Small intestine (tissue), 7 donors: Measurements from ENCODE around the gene RARRES1. TPM values are rescaled to one million over a fixed set of nuclear protein-coding genes. Genes with fewer than 3 reads are reported as not detected.

ENCODE experiments used
- DNase-seq, 2 donors: peaks; one replicate each; pipeline versions ENCODE4 v3.0.0 to v3.0.0-alpha.2; 2013
- FAIRE-seq: peaks from 2 replicates; lab custom pipeline; 2012; peaks lifted over from hg19 to GRCh38; lab: Jason Lieb, UNC
- H3K27ac ChIP-seq, 3 donors: one replicate each; pipeline ENCODE4 v1.5.1; 2013; ENCODE audit warnings: low read length in 2 of 3, mild to moderate bottlenecking in 2 of 3, control low read depth in 1 of 3, inconsistent platforms in 1 of 3, low read depth in 1 of 3, moderate library complexity in 1 of 3
- H3K27me3 ChIP-seq, 3 donors: one replicate each; pipeline ENCODE4 v1.6.1; 2013; ENCODE audit warnings: low read length in 3 of 3, inconsistent platforms in 1 of 3; ENCODE audit not compliant: control insufficient read depth in 3 of 3, insufficient read depth in 3 of 3
- H3K36me3 ChIP-seq, 3 donors: one replicate each; pipeline ENCODE4 v1.6.1; 2013; ENCODE audit warnings: low read length in 3 of 3, inconsistent platforms in 1 of 3, low read depth in 1 of 3, mild to moderate bottlenecking in 1 of 3, moderate library complexity in 1 of 3; ENCODE audit not compliant: control insufficient read depth in 3 of 3, insufficient read depth in 2 of 3
- H3K4me1 ChIP-seq, 3 donors: one replicate each; pipeline ENCODE4 v1.6.1; 2013; ENCODE audit warnings: low read length in 2 of 3, inconsistent platforms in 1 of 3, low read depth in 1 of 3, mild to moderate bottlenecking in 1 of 3, moderate library complexity in 1 of 3; ENCODE audit not compliant: control insufficient read depth in 3 of 3, insufficient read depth in 2 of 3
- H3K4me3 ChIP-seq, 3 donors: one replicate each; pipeline ENCODE4 v1.5.1; 2013; ENCODE audit warnings: low read length in 3 of 3, control low read depth in 1 of 3, inconsistent platforms in 1 of 3, low read depth in 1 of 3, mild to moderate bottlenecking in 1 of 3, moderate library complexity in 1 of 3
- H3K9me3 ChIP-seq, 2 donors: one replicate each; pipeline ENCODE4 v1.6.1; 2013; ENCODE audit warnings: low read depth in 1 of 2, low read length in 1 of 2; ENCODE audit not compliant: control insufficient read depth in 2 of 2, insufficient read depth in 1 of 2
- WGBS, 3 donors: extraction: QIAGEN DNeasy Blood & Tissue Kit; methylation state at CpG; one replicate each; pipeline ENCODE4 v1.1.7; 2013; 5-methylcytosine and 5-hydroxymethylcytosine counted together
- polyA plus RNA-seq, 4 donors: library from polyadenylated mRNA; stranded (reverse) in 3 of 4; unstranded in 1 of 4; fragments of 200-250 nt in 3 of 4; fragments of 120-200 nt in 1 of 4; gene quantifications; one replicate each; pipeline versions ENCODE4 v1.2.1 to v1.2.3, GENCODE V29; 2013
- donor health status: healthy with polysubstance abuse.
- donor health status: control.
- donor health status: control.
- donor health status: Bipolar disorder and iron deficiency.
- donor health status: healthy.

RARRES1 gene
- polyA plus RNA-seq, 4 donors: 0.89 to 165 (median 16.9) TPM

- Histone ChIP-seq H3K4me3 (no peak overlapping the region), H3K4me1 (peaks cover 0 to 30% (median 7%) of the 10 kb centered on the region in 3 donors), H3K27ac (peak overlapping the region in 2 of 3 donors; percentile 30 to 36), H3K36me3 (no peaks in the 10 kb centered on the region), H3K9me3 (no peaks in the 10 kb centered on the region), H3K27me3 (no peaks in the 10 kb centered on the region)
- FAIRE-seq (no peak), DNase-seq (peak in 1 of 2 donors; percentile 11)
- WGBS, 3 donors: 88 to 90% (median 89%) methylated on average over 3 of the region's 3 CpGs
Measured at GRCh38 chr3:158775426-158776410, 43.5 kb upstream of the RARRES1 start.

- Histone ChIP-seq H3K4me1 (peaks cover 0 to 32% (median 7%) of the 10 kb centered on the region in 3 donors), H3K9me3 (no peaks in the 10 kb centered on the region), H3K27me3 (no peaks in the 10 kb centered on the region), H3K27ac (peak overlapping the region in 1 of 3 donors; percentile 53), H3K36me3 (no peaks in the 10 kb centered on the region), H3K4me3 (no peak overlapping the region)
- WGBS, 3 donors: 71 to 90% (median 80%) methylated on average over 2 of the region's 2 CpGs
- FAIRE-seq (no peak), DNase-seq (no peak)
Measured at GRCh38 chr3:158774965-158775364, 42.7 kb upstream of the RARRES1 start.

DNA sequence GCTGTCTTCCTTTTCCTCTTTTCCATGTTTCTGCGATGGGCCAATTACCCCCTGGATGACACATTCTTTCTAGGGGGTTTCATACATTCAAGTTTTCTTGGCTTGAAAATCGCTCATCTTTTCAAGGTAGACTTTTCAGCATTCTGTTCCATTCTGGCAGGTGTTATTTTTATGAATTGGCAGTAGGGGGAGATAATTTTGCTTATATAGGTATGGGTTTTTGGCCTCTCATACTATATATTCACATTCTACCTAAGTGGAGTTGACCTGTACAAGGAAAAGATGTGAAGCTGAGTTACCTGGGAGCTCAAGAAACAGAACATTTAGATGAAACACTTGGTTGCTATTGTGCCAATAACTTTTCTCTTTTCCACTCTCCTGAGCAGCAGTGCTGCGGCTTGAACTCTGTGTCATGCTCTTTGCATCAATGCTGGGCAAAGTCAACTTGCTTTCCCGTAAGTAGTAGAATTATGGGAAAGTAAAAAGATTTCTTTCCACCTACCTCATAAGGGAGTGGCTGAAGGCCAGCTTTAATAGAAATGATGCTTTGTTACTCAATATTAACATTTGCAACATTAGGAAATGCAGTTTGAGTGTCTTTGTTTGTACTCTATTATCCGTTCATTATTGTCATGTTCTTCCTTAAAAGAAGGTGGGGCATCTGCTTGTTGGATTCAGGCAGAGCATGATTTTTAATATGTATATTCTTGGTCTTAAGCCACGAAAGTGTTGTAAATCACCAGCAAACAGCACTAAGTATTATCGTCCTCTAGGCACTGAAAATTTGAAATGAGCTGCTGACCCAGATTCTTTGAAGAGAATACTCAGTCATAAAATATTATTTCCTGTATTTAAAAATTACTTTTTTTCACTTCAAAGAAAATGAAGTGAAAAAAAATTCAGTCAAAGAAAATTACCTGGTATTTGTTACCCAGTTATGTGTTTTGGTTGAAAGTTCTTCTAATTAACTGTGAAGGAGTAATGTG, 41.9 kb upstream of the RARRES1 start:
- DNase-seq: peak in 1 of 2 donors; percentile 65
- Histone ChIP-seq H3K4me1 (peaks cover 0 to 38% (median 7%) of the 10 kb centered on the region in 3 donors), H3K4me3 (no peak overlapping the region), H3K27me3 (no peaks in the 10 kb centered on the region), H3K27ac (peak overlapping the region in 1 of 3 donors; percentile 53), H3K9me3 (no peaks in the 10 kb centered on the region), H3K36me3 (no peaks in the 10 kb centered on the region)
- WGBS, 3 donors: 66 to 88% (median 85%) methylated on average over 7 of the region's 7 CpGs
- no peak for FAIRE-seq

- H3K4me1 ChIP-seq: peaks cover 0 to 47% (median 7%) of the 10 kb centered on the region in 3 donors
- no peaks in the 10 kb centered on the region for H3K36me3 ChIP-seq
- no peak overlapping the region for H3K4me3 ChIP-seq
- no peak overlapping the region for H3K27ac ChIP-seq
- no peak for FAIRE-seq
- no peaks in the 10 kb centered on the region for H3K27me3 ChIP-seq
- no peaks in the 10 kb centered on the region for H3K9me3 ChIP-seq
- no peak for DNase-seq
Measured at GRCh38 chr3:158773166-158773565, 40.9 kb upstream of the RARRES1 start.

- no peaks in the 10 kb centered on the region for H3K9me3 ChIP-seq
- FAIRE-seq: no peak
Measured at GRCh38 chr3:158771982-158772381, 39.7 kb upstream of the RARRES1 start.

DNA sequence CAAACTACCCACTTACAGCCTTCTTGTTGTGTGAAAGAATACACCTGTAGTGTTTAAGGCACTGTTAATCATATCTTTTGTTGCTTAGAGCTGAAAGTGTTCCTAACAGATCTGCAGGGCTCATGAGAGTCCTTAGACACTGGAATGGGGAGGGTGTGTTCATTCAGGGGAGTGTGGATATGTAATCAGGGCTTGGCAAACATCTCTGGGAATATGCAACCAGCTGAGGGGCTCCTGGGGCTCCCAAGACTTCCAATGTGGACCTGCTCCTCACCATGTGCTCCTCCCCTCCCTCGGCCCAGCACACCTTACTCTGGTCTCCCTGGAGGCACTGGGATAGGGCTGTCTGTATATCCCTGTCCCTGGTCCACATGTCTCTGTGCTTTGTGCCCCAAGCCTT, 39.3 kb upstream of the RARRES1 start:
- no peak for DNase-seq
- Histone ChIP-seq H3K27me3 (no peaks in the 10 kb centered on the region), H3K4me1 (peaks cover 0 to 43% (median 3%) of the 10 kb centered on the region in 3 donors), H3K4me3 (no peak overlapping the region), H3K27ac (no peak overlapping the region), H3K36me3 (no peaks in the 10 kb centered on the region), H3K9me3 (no peaks in the 10 kb centered on the region)
- no peak for FAIRE-seq
- 89 to 93% (median 90%) methylated on average over 1 of the region's 1 CpG for WGBS, 3 donors

More at GRCh38 chr3:158771982-158772381, 39.7 kb upstream of the RARRES1 start:
- Histone ChIP-seq H3K27ac (no peak overlapping the region), H3K27me3 (no peaks in the 10 kb centered on the region), H3K36me3 (no peaks in the 10 kb centered on the region), H3K4me3 (no peak overlapping the region), H3K4me1 (peaks cover 0 to 44% (median 3%) of the 10 kb centered on the region in 3 donors)
- DNase-seq: no peak
- 67 to 72% (median 70%) methylated on average over 3 of the region's 3 CpGs for WGBS, 3 donors

- DNase-seq (no peak), FAIRE-seq (no peak)
- no peaks in the 10 kb centered on the region for H3K36me3 ChIP-seq
- no peak overlapping the region for H3K4me3 ChIP-seq
- H3K27ac ChIP-seq: peak overlapping the region in 1 of 3 donors; percentile 81
- H3K9me3 ChIP-seq: no peaks in the 10 kb centered on the region
- H3K4me1 ChIP-seq: peaks cover 0 to 35% (median 2%) of the 10 kb centered on the region in 3 donors
- no peaks in the 10 kb centered on the region for H3K27me3 ChIP-seq
- 88 to 91% (median 90%) methylated on average over 4 of the region's 4 CpGs for WGBS, 3 donors
Measured at GRCh38 chr3:158770741-158771350, 38.6 kb upstream of the RARRES1 start.
